K562 (cell line): ENCODE data around the gene GDF2. TPM values are rescaled to one million over a fixed set of nuclear protein-coding genes. Genes with fewer than 3 reads are reported as not detected.

Experiments
- ARID3B ChIP-seq: fragments of 250-450 bp; sonication (Bioruptor Pico); IDR thresholded peaks from 2 replicates; pipeline ENCODE4 v1.4.0; 2020; ENCODE audit warnings: borderline replicate concordance
- CREB3 ChIP-seq: fragments of 450-650 bp; conservative IDR thresholded peaks from 2 replicates; pipeline ENCODE4 v1.6.1; 2016; ENCODE audit warnings: missing genetic modification characterization, low read depth, mild to moderate bottlenecking, missing compliant biosample characterization, moderate library complexity
- KDM1A ChIP-seq, 2 experiments: fragments of 450-650 bp; IDR thresholded peaks; 2 replicates each; pipeline ENCODE4 v1.6.1; 2016; ENCODE audit warnings: mild to moderate bottlenecking in 2 of 2
- KLF1 ChIP-seq: fragments of 450-650 bp; IDR thresholded peaks from 2 replicates; pipeline ENCODE4 v1.6.1; 2016; ENCODE audit warnings: missing genetic modification characterization, missing compliant biosample characterization
- PHTF2 ChIP-seq: fragments of 250-450 bp; sonication (Bioruptor Pico); IDR thresholded peaks from 2 replicates; pipeline ENCODE4 v1.5.0; 2021; ENCODE audit warnings: mild to moderate bottlenecking
- POU5F1 ChIP-seq: fragments of 150-350 bp; IDR thresholded peaks from 2 replicates; pipeline ENCODE4 v1.6.1; 2014; ENCODE audit warnings: borderline replicate concordance, low read length, low read depth, mild to moderate bottlenecking; ENCODE audit not compliant: partially characterized antibody
- RREB1 ChIP-seq: fragments of 250-450 bp; sonication (Bioruptor Pico); IDR thresholded peaks from 2 replicates; pipeline ENCODE4 v1.4.0; 2020
- SREBF1 ChIP-seq: fragments of 150-350 bp; IDR thresholded peaks from 2 replicates; pipeline ENCODE4 v1.6.1; 2014; ENCODE audit warnings: antibody characterized with exemption, low read depth, low read length, borderline replicate concordance
- ZBTB11 ChIP-seq, 3 experiments: fragments of 200-800 bp in 1 of 3; fragments of 250-450 bp in 1 of 3; fragments of 450-650 bp in 1 of 3; sonication (Bioruptor Pico) in 1 of 3; sonication (Bioruptor generic) in 1 of 3; formaldehyde crosslinking in 1 of 3; IDR thresholded peaks; 2 replicates each; pipeline versions ENCODE4 v1.6.1 to v1.8.0; 2016 to 2022; ENCODE audit warnings: mild to moderate bottlenecking in 2 of 3, missing genetic modification characterization in 2 of 3, missing compliant biosample characterization in 1 of 3, moderate library complexity in 1 of 3
- ZBTB26 ChIP-seq: fragments of 450-650 bp; formaldehyde crosslinking; IDR thresholded peaks from 2 replicates; pipeline ENCODE4 v1.4.0; 2022; ENCODE audit warnings: missing genetic modification characterization
- ZNF3 ChIP-seq: fragments of 250-450 bp; sonication (Bioruptor Pico); IDR thresholded peaks from 2 replicates; pipeline ENCODE4 v1.5.0; 2021; ENCODE audit warnings: mild to moderate bottlenecking, moderate library complexity
- ZNF384 ChIP-seq: IDR thresholded peaks from 2 replicates; pipeline ENCODE4 v1.6.1; 2012; ENCODE audit warnings: low read depth, low read length, improper control_type of control experiment
- ZNF583 ChIP-seq: fragments of 250-450 bp; sonication (Bioruptor Pico); IDR thresholded peaks from 2 replicates; pipeline ENCODE4 v1.4.0; 2020
- polyA plus RNA-seq, 8 experiments: library from polyadenylated mRNA; depleted of rRNA in 4 of 8; stranded (reverse) in 5 of 8; unstranded in 3 of 8; fragments of >200 nt; fragmentation: Nextera tagmentation in 2 of 8; fragmentation: Illumina TruSeq in 1 of 8; extraction: Ambion mirVana in 2 of 8; extraction: Trizol in 1 of 8; gene quantifications; 2 replicates each; pipeline versions ENCODE4 v1.2.1 to v1.2.3, GENCODE V29; 2011 to 2014; ENCODE audit warnings: inconsistent platforms in 1 of 8, missing spikeins in 1 of 8
- total RNA-seq, 7 experiments: library from RNA; depleted of rRNA in 6 of 7; stranded (reverse); fragments of >200 nt in 6 of 7; fragmentation: Illumina TruSeq in 2 of 7; extraction: Trizol in 2 of 7; gene quantifications; 2 replicates each; pipeline versions ENCODE4 v1.2.1 to v1.2.3, GENCODE V29; 2011 to 2021; ENCODE audit warnings: low replicate concordance in 1 of 7

The GDF2 gene
- total and polyA plus RNA-seq, 9 of the 15 experiments (the other 6 are each of a cell fraction or from before 2014, with no cell fraction given): 0.08 to 0.58 (median 0.27) TPM; not detected in 2

GRCh38 chr10:47306387-47307210, 15.7 kb upstream of the GDF2 start (continued):
- TF ChIP-seq RREB1 (CRISPR knock-in tag): no peak
- peak; percentile 79 to 80; a peak in 3 of 4 replicates for TF ChIP-seq KDM1A (IDR thresholded peaks at IDR 0.05)
- TF ChIP-seq PHTF2: no peak
- TF ChIP-seq ZBTB11 (CRISPR knock-in tag; IDR thresholded peaks at IDR 0.05): no peak
- no peak for TF ChIP-seq ZNF3 (CRISPR knock-in tag)
- no peak for TF ChIP-seq POU5F1
- TF ChIP-seq SREBF1: no peak
- TF ChIP-seq ZNF384: no peak
- no peak for TF ChIP-seq CREB3 (tag)
- no peak for TF ChIP-seq ZNF583 (CRISPR knock-in tag)
- no peak for TF ChIP-seq ARID3B
- TF ChIP-seq KLF1 (tag): peak; percentile 63; the same call in 1 of the 2 replicates
- no peak for TF ChIP-seq ZBTB26 (CRISPR knock-in tag)
